Right lobe of liver (tissue), 4 donors: ENCODE measurements around the gene IFITM10.

Source experiments
- POLR2A ChIP-seq: fragments of 450-650 bp; IDR thresholded peaks from one replicate; pipeline ENCODE4 v1.6.1; 2017; ENCODE audit warnings: antibody characterized with exemption, mild to moderate bottlenecking
- TF ChIP-seq, protein P1 (sequence below), 4 donors: fragments of 200-600 bp in 3 of 4; fragments of 450-650 bp in 1 of 4; IDR thresholded peaks; one replicate each; pipeline versions ENCODE4 v1.5.1 to v1.8.0; 2016 to 2022; ENCODE audit warnings: antibody characterized with exemption in 4 of 4, mild to moderate bottlenecking in 2 of 4
- donor health status: DM: no; HTN: no; CAD: no.
- donor health status: DM: no; HTN: no; CAD: no.
- donor health status: DM: no; HTN: yes; CAD: no.

DNA sequence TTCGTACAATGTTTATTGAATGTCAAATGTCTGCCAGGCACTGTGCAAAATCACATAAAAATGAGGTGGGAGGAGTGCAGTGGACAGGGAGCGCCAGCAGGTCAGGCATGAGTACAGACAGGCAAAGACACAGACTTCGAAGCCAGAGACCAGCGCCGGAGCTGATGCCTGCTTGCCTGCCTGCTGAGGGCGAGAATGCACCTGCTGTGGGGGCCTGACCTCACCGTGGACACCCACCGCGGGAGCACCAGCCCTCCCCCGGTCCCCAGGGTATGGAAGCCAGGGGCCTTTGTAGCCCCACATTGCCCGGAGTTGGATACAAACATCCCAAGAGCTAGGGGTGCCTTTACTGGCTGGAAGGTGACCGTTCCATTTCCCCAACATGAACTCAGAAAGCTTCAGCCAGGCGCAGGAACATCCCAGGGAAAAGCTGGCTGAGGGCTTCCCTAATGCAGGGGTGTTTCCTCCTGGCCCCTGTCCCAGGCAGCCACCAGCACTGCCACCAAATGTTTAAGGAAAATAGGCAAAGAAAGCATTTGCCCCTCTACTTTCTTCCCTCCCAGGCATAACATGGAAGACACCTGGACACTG lies 17.9 kb downstream of the IFITM10 start:
- TF ChIP-seq, protein P1, sequence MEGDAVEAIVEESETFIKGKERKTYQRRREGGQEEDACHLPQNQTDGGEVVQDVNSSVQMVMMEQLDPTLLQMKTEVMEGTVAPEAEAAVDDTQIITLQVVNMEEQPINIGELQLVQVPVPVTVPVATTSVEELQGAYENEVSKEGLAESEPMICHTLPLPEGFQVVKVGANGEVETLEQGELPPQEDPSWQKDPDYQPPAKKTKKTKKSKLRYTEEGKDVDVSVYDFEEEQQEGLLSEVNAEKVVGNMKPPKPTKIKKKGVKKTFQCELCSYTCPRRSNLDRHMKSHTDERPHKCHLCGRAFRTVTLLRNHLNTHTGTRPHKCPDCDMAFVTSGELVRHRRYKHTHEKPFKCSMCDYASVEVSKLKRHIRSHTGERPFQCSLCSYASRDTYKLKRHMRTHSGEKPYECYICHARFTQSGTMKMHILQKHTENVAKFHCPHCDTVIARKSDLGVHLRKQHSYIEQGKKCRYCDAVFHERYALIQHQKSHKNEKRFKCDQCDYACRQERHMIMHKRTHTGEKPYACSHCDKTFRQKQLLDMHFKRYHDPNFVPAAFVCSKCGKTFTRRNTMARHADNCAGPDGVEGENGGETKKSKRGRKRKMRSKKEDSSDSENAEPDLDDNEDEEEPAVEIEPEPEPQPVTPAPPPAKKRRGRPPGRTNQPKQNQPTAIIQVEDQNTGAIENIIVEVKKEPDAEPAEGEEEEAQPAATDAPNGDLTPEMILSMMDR (IDR thresholded peaks at IDR 0.05), result no peak
- no peak for TF ChIP-seq POLR2A
